WTC11 (cell line): ENCODE measurements around the gene DGUOK. TPM values are rescaled to one million over a fixed set of nuclear protein-coding genes. Genes with fewer than 3 reads are reported as not detected.

Experiments
- ATAC-seq: fragments of 200-7000 bp; cut with Tn5 transposase; 2 replicates; pipeline ENCODE4 v1.10.0; 2021; ENCODE audit warnings: mild to moderate bottlenecking, moderate library complexity
- CTCF ChIA-PET: fragments of 300-600 bp; sonication (Branson Sonifier 250); formaldehyde crosslinking; loops from one replicate; lab custom pipeline; 2021; ENCODE audit warnings: antibody characterized with exemption; lab: Charles Lee
- POLR2A ChIA-PET: fragments of 350-600 bp; sonication (Branson Sonifier 250); formaldehyde crosslinking; loops from one replicate; lab custom pipeline; 2021; ENCODE audit warnings: antibody characterized with exemption; lab: Charles Lee
- DNase-seq: peaks from one replicate; pipeline ENCODE4 v3.0.0; 2021; ENCODE audit warnings: low spot score
- H3K27ac Mint-ChIP-seq: 2 replicates; pipeline ENCODE4 v1.8.0; 2021; ENCODE audit warnings: mixed read lengths
- H3K27me3 Mint-ChIP-seq: 2 replicates; pipeline ENCODE4 v1.8.0; 2021; ENCODE audit warnings: low read depth, mild to moderate bottlenecking, moderate library complexity, mixed read lengths
- H3K36me3 Mint-ChIP-seq: 2 replicates; pipeline ENCODE4 v1.8.0; 2021; ENCODE audit warnings: mixed read lengths
- H3K4me1 Mint-ChIP-seq: 2 replicates; pipeline ENCODE4 v1.8.0; 2022; ENCODE audit warnings: mixed read lengths
- H3K4me3 Mint-ChIP-seq: 2 replicates; pipeline ENCODE4 v1.8.0; 2021; ENCODE audit warnings: mild to moderate bottlenecking, moderate library complexity, mixed read lengths
- H3K9me3 Mint-ChIP-seq: 2 replicates; pipeline ENCODE4 v1.8.0; 2021; ENCODE audit warnings: mixed read lengths
- CBFB ChIP-seq: sonication (generic); formaldehyde crosslinking; IDR thresholded peaks from 2 replicates; pipeline ENCODE4 v1.8.1; 2022; ENCODE audit warnings: mild to moderate bottlenecking, low read depth, missing genetic modification reagents
- FOXJ3 ChIP-seq: sonication (generic); formaldehyde crosslinking; IDR thresholded peaks from 2 replicates; pipeline ENCODE4 v1.9.0; 2021; ENCODE audit warnings: missing genetic modification reagents, mild to moderate bottlenecking, borderline replicate concordance
- KAT7 ChIP-seq: sonication (generic); formaldehyde crosslinking; IDR thresholded peaks from 2 replicates; pipeline ENCODE4 v1.8.1; 2023; ENCODE audit warnings: missing genetic modification reagents, mild to moderate bottlenecking, borderline replicate concordance
- NFATC4 ChIP-seq: fragments of 250-450 bp; sonication (Bioruptor Pico); IDR thresholded peaks from 2 replicates; pipeline ENCODE4 v1.9.0; 2021; ENCODE audit warnings: mild to moderate bottlenecking
- NFE2L1 ChIP-seq: sonication (generic); formaldehyde crosslinking; IDR thresholded peaks from 2 replicates; pipeline ENCODE4 v1.8.1; 2023; ENCODE audit warnings: missing genetic modification reagents
- NR1H2 ChIP-seq: sonication (generic); formaldehyde crosslinking; IDR thresholded peaks from 2 replicates; pipeline ENCODE4 v1.9.0; 2021; ENCODE audit warnings: mild to moderate bottlenecking, moderate library complexity, missing genetic modification reagents
- NR2C2 ChIP-seq: sonication (generic); formaldehyde crosslinking; IDR thresholded peaks from 2 replicates; pipeline ENCODE4 v1.8.0; 2022; ENCODE audit warnings: mild to moderate bottlenecking, missing genetic modification reagents
- NR3C1 ChIP-seq: sonication (generic); formaldehyde crosslinking; conservative IDR thresholded peaks from 2 replicates; pipeline ENCODE4 v1.8.1; 2023; ENCODE audit warnings: low read depth, mild to moderate bottlenecking, missing genetic modification reagents
- OVOL2 ChIP-seq: fragments of 250-450 bp; sonication (Bioruptor Pico); IDR thresholded peaks from 2 replicates; pipeline ENCODE4 v1.9.0; 2021; ENCODE audit warnings: mild to moderate bottlenecking, borderline replicate concordance
- PRRX2 ChIP-seq: fragments of 250-450 bp; sonication (Bioruptor Pico); IDR thresholded peaks from 2 replicates; pipeline ENCODE4 v1.8.0; 2021; ENCODE audit warnings: mild to moderate bottlenecking
- SMAD3 ChIP-seq: sonication (generic); formaldehyde crosslinking; IDR thresholded peaks from 2 replicates; pipeline ENCODE4 v1.8.0; 2022; ENCODE audit warnings: missing genetic modification reagents, mild to moderate bottlenecking, borderline replicate concordance
- SOX15 ChIP-seq: fragments of 250-450 bp; sonication (Bioruptor Pico); IDR thresholded peaks from 2 replicates; pipeline ENCODE4 v1.9.0; 2021; ENCODE audit warnings: mild to moderate bottlenecking
- SP1 ChIP-seq: sonication (generic); formaldehyde crosslinking; conservative IDR thresholded peaks from 2 replicates; pipeline ENCODE4 v1.8.1; 2022; ENCODE audit warnings: missing genetic modification reagents
- TEAD4 ChIP-seq: sonication (generic); formaldehyde crosslinking; IDR thresholded peaks from 2 replicates; pipeline ENCODE4 v1.8.0; 2022; ENCODE audit warnings: mild to moderate bottlenecking, missing genetic modification reagents
- ZNF121 ChIP-seq: sonication (generic); formaldehyde crosslinking; IDR thresholded peaks from 2 replicates; pipeline ENCODE4 v1.8.0; 2023; ENCODE audit warnings: missing genetic modification reagents
- ZNF138 ChIP-seq: sonication (generic); formaldehyde crosslinking; conservative IDR thresholded peaks from 2 replicates; pipeline ENCODE4 v1.8.1; 2022; ENCODE audit warnings: mild to moderate bottlenecking, moderate library complexity, missing genetic modification reagents
- ZNF232 ChIP-seq: sonication (generic); formaldehyde crosslinking; IDR thresholded peaks from 2 replicates; pipeline ENCODE4 v1.8.0; 2022; ENCODE audit warnings: mild to moderate bottlenecking, missing genetic modification reagents
- ZNF317 ChIP-seq: sonication (generic); formaldehyde crosslinking; IDR thresholded peaks from 2 replicates; pipeline ENCODE4 v1.8.1; 2023; ENCODE audit warnings: low read depth, mild to moderate bottlenecking, moderate library complexity, missing genetic modification reagents, borderline replicate concordance
- ZNF416 ChIP-seq: fragments of 250-450 bp; sonication (Bioruptor Pico); IDR thresholded peaks from 2 replicates; pipeline ENCODE4 v1.9.0; 2021; ENCODE audit warnings: mild to moderate bottlenecking, inconsistent platforms
- ZNF423 ChIP-seq: fragments of 250-450 bp; sonication (Bioruptor Pico); IDR thresholded peaks from 2 replicates; pipeline ENCODE4 v2.1.2; 2022; ENCODE audit warnings: mild to moderate bottlenecking, moderate library complexity
- ZNF671 ChIP-seq: fragments of 250-450 bp; sonication (Bioruptor Pico); IDR thresholded peaks from 2 replicates; pipeline ENCODE4 v1.8.0; 2021; ENCODE audit warnings: mild to moderate bottlenecking
- total RNA-seq: library from RNA; stranded (reverse); gene quantifications from 3 replicates; pipeline ENCODE4 v1.2.3, GENCODE V29; 2021
- TF ChIP-seq, protein P1 (sequence below): fragments of 250-450 bp; sonication (Bioruptor Pico); IDR thresholded peaks from 2 replicates; pipeline ENCODE4 v1.8.0; 2021; ENCODE audit warnings: mild to moderate bottlenecking
- TF ChIP-seq, protein P2 (sequence below): sonication (generic); formaldehyde crosslinking; IDR thresholded peaks from 2 replicates; pipeline ENCODE4 v1.8.1; 2023; ENCODE audit warnings: mild to moderate bottlenecking, missing genetic modification reagents, moderate library complexity
- TF ChIP-seq, protein P3 (sequence below): sonication (generic); formaldehyde crosslinking; conservative IDR thresholded peaks from 2 replicates; pipeline ENCODE4 v1.8.1; 2023; ENCODE audit warnings: mild to moderate bottlenecking, low read depth, missing genetic modification reagents, moderate library complexity
- TF ChIP-seq, protein P4 (sequence below): fragments of 250-450 bp; sonication (Bioruptor Pico); IDR thresholded peaks from 2 replicates; pipeline ENCODE4 v1.9.0; 2021; ENCODE audit warnings: moderate library complexity, mild to moderate bottlenecking, inconsistent platforms, borderline replicate concordance
- TF ChIP-seq, protein P5 (sequence below): fragments of 250-450 bp; sonication (Bioruptor Pico); IDR thresholded peaks from 2 replicates; pipeline ENCODE4 v2.1.2; 2022; ENCODE audit warnings: mild to moderate bottlenecking, moderate library complexity
- TF ChIP-seq, protein P6 (sequence below): sonication (generic); formaldehyde crosslinking; IDR thresholded peaks from 2 replicates; pipeline ENCODE4 v1.8.1; 2023; ENCODE audit warnings: mild to moderate bottlenecking, missing genetic modification reagents
- TF ChIP-seq, protein P7 (sequence below): sonication (generic); formaldehyde crosslinking; IDR thresholded peaks from 2 replicates; pipeline ENCODE4 v1.8.1; 2022; ENCODE audit warnings: mild to moderate bottlenecking, moderate library complexity, missing genetic modification reagents
- TF ChIP-seq, protein P8 (sequence below): sonication (generic); formaldehyde crosslinking; IDR thresholded peaks from 2 replicates; pipeline ENCODE4 v1.8.1; 2023; ENCODE audit warnings: mild to moderate bottlenecking, missing genetic modification reagents, moderate library complexity

Gene DGUOK
- total RNA-seq, 1 experiment from 2014 or later: 105 TPM

DNA sequence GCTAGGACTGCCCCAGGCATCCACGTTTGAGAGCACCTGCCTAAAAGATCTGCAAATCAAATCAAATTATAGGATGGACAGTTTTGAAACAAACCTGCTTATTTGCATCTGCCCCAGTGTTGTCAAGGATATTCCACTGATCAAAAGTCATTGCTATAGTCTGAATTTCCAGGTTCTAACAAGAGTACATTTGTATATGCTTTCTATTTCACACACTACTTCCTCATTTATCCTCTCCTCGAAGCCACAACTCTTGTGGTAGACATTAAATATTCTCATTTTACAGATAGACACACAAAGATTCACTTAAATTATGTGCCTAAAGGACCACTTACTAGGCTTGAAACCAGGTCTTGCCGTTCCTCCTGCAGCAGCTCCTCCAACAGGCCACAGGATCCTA lies 46.2 kb downstream of the DGUOK start:
- H3K27me3 Mint-ChIP-seq: peaks cover 9% of the 10 kb centered on the region
- DNase-seq (no peak), ATAC-seq (no peak)
- CTCF ChIA-PET: no interaction called here
- no peak overlapping the region for H3K4me3 Mint-ChIP-seq
- TF ChIP-seq NR3C1 (CRISPR knock-in tag) (no peak), SMAD3 (no peak), ZNF138 (CRISPR knock-in tag) (no peak), NR2C2 (CRISPR knock-in tag) (no peak), ZNF423 (CRISPR knock-in tag) (no peak), NR1H2 (CRISPR knock-in tag) (no peak), TEAD4 (no peak), FOXJ3 (CRISPR knock-in tag) (no peak), ZNF671 (no peak), ZNF121 (no peak)
- TF ChIP-seq, protein P1, sequence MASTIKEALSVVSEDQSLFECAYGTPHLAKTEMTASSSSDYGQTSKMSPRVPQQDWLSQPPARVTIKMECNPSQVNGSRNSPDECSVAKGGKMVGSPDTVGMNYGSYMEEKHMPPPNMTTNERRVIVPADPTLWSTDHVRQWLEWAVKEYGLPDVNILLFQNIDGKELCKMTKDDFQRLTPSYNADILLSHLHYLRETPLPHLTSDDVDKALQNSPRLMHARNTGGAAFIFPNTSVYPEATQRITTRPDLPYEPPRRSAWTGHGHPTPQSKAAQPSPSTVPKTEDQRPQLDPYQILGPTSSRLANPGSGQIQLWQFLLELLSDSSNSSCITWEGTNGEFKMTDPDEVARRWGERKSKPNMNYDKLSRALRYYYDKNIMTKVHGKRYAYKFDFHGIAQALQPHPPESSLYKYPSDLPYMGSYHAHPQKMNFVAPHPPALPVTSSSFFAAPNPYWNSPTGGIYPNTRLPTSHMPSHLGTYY: no peak
- TF ChIP-seq, protein P2, sequence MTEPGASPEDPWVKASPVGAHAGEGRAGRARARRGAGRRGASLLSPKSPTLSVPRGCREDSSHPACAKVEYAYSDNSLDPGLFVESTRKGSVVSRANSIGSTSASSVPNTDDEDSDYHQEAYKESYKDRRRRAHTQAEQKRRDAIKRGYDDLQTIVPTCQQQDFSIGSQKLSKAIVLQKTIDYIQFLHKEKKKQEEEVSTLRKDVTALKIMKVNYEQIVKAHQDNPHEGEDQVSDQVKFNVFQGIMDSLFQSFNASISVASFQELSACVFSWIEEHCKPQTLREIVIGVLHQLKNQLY (CRISPR knock-in tag): no peak
- TF ChIP-seq, protein P3, sequence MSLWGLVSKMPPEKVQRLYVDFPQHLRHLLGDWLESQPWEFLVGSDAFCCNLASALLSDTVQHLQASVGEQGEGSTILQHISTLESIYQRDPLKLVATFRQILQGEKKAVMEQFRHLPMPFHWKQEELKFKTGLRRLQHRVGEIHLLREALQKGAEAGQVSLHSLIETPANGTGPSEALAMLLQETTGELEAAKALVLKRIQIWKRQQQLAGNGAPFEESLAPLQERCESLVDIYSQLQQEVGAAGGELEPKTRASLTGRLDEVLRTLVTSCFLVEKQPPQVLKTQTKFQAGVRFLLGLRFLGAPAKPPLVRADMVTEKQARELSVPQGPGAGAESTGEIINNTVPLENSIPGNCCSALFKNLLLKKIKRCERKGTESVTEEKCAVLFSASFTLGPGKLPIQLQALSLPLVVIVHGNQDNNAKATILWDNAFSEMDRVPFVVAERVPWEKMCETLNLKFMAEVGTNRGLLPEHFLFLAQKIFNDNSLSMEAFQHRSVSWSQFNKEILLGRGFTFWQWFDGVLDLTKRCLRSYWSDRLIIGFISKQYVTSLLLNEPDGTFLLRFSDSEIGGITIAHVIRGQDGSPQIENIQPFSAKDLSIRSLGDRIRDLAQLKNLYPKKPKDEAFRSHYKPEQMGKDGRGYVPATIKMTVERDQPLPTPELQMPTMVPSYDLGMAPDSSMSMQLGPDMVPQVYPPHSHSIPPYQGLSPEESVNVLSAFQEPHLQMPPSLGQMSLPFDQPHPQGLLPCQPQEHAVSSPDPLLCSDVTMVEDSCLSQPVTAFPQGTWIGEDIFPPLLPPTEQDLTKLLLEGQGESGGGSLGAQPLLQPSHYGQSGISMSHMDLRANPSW: no peak
- H3K27ac Mint-ChIP-seq: no peak overlapping the region
- H3K4me1 Mint-ChIP-seq: peaks cover 15% of the 10 kb centered on the region
- H3K9me3 Mint-ChIP-seq: no peaks in the 10 kb centered on the region
- H3K36me3 Mint-ChIP-seq: no peaks in the 10 kb centered on the region
- POLR2A ChIA-PET: no interaction called here

DNA sequence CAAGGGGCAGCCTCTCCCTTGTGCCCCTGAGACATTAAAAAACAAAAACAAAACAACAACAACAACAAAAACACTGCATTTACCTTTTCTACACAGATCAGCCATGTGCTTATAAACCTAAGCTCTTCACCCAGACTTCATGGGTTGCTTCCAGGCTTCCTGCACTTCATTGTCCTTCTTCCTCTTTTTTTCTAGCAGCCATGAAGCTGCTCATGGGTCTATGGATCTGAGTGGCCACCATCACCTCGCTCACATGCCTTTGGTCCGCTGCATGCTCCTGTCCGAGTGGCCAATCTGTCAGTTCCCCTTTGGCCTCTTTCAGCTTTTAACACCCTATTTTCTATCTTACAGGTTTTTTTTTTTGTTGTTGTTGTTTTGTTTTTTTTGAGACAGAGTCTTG lies 49.1 kb downstream of the DGUOK start:
- POLR2A ChIA-PET: no interaction called here
- ATAC-seq (no peak), DNase-seq (no peak)
- Mint-ChIP-seq H3K4me1 (peaks cover 26% of the 10 kb centered on the region), H3K9me3 (no peaks in the 10 kb centered on the region), H3K4me3 (no peak overlapping the region), H3K27ac (no peak overlapping the region), H3K36me3 (no peaks in the 10 kb centered on the region), H3K27me3 (peaks cover 35% of the 10 kb centered on the region)
- CTCF ChIA-PET: no interaction called here
- TF ChIP-seq ZNF423 (CRISPR knock-in tag): no peak
- TF ChIP-seq, protein P4, sequence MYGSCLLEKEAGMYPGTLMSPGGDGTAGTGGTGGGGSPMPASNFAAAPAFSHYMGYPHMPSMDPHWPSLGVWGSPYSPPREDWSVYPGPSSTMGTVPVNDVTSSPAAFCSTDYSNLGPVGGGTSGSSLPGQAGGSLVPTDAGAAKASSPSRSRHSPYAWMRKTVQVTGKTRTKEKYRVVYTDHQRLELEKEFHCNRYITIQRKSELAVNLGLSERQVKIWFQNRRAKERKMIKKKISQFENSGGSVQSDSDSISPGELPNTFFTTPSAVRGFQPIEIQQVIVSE: no peak
- TF ChIP-seq KAT7 (CRISPR knock-in tag): no peak
- no peak for TF ChIP-seq NFATC4 (CRISPR knock-in tag)
- no peak for TF ChIP-seq CBFB (CRISPR knock-in tag)
- no peak for TF ChIP-seq OVOL2
- TF ChIP-seq, protein P5, sequence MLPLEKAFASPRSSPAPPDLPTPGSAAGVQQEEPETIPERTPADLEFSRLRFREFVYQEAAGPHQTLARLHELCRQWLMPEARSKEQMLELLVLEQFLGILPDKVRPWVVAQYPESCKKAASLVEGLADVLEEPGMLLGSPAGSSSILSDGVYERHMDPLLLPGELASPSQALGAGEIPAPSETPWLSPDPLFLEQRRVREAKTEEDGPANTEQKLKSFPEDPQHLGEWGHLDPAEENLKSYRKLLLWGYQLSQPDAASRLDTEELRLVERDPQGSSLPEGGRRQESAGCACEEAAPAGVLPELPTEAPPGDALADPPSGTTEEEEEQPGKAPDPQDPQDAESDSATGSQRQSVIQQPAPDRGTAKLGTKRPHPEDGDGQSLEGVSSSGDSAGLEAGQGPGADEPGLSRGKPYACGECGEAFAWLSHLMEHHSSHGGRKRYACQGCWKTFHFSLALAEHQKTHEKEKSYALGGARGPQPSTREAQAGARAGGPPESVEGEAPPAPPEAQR (CRISPR knock-in tag): no peak
- TF ChIP-seq, protein P6, sequence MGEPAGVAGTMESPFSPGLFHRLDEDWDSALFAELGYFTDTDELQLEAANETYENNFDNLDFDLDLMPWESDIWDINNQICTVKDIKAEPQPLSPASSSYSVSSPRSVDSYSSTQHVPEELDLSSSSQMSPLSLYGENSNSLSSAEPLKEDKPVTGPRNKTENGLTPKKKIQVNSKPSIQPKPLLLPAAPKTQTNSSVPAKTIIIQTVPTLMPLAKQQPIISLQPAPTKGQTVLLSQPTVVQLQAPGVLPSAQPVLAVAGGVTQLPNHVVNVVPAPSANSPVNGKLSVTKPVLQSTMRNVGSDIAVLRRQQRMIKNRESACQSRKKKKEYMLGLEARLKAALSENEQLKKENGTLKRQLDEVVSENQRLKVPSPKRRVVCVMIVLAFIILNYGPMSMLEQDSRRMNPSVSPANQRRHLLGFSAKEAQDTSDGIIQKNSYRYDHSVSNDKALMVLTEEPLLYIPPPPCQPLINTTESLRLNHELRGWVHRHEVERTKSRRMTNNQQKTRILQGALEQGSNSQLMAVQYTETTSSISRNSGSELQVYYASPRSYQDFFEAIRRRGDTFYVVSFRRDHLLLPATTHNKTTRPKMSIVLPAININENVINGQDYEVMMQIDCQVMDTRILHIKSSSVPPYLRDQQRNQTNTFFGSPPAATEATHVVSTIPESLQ (CRISPR knock-in tag): no peak
- TF ChIP-seq NFE2L1: no peak
- no peak for TF ChIP-seq PRRX2 (CRISPR knock-in tag)
- TF ChIP-seq ZNF416 (CRISPR knock-in tag): no peak
- no peak for TF ChIP-seq ZNF317 (CRISPR knock-in tag)
- TF ChIP-seq, protein P7, sequence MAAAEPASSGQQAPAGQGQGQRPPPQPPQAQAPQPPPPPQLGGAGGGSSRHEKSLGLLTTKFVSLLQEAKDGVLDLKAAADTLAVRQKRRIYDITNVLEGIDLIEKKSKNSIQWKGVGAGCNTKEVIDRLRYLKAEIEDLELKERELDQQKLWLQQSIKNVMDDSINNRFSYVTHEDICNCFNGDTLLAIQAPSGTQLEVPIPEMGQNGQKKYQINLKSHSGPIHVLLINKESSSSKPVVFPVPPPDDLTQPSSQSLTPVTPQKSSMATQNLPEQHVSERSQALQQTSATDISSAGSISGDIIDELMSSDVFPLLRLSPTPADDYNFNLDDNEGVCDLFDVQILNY (CRISPR knock-in tag): no peak
- TF ChIP-seq SP1 (CRISPR knock-in tag): no peak
- TF ChIP-seq ZNF232 (CRISPR knock-in tag): no peak
- TF ChIP-seq SOX15 (CRISPR knock-in tag): no peak
- TF ChIP-seq, protein P8, sequence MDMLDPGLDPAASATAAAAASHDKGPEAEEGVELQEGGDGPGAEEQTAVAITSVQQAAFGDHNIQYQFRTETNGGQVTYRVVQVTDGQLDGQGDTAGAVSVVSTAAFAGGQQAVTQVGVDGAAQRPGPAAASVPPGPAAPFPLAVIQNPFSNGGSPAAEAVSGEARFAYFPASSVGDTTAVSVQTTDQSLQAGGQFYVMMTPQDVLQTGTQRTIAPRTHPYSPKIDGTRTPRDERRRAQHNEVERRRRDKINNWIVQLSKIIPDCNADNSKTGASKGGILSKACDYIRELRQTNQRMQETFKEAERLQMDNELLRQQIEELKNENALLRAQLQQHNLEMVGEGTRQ (CRISPR knock-in tag): no peak
